HG03066 (cell line): Measurements from ENCODE around the gene XPC.

ENCODE experiments used
- ATAC-seq: cut with Tn5 transposase; IDR thresholded peaks from one replicate; pipeline ENCODE4 v1.9.1; 2021; ENCODE audit warnings: low read depth; ENCODE audit not compliant: unreplicated experiment

The XPC gene

GRCh38 chr3:14137004-14137403, 41.4 kb downstream of the XPC start:
- ATAC-seq = no peak

- no peak for ATAC-seq
These were observed 42.8 kb downstream of the XPC start for GRCh38 chr3:14135581-14135980.

- ATAC-seq = no peak
These were observed 44.1 kb downstream of the XPC start for GRCh38 chr3:14134291-14134690.

- ATAC-seq = no peak
These were observed 44.5 kb downstream of the XPC start for GRCh38 chr3:14133876-14134275.

GRCh38 chr3:14133188-14133800, 45.1 kb downstream of the XPC start:
- ATAC-seq = no peak

GRCh38 chr3:14132689-14133088, 45.7 kb downstream of the XPC start:
- ATAC-seq = no peak

- ATAC-seq = no peak
These were observed 46.3 kb downstream of the XPC start for GRCh38 chr3:14132120-14132519.

GRCh38 chr3:14131134-14131533, 47.3 kb downstream of the XPC start:
- no peak for ATAC-seq

- no peak for ATAC-seq
These were observed 47.7 kb downstream of the XPC start for GRCh38 chr3:14130707-14131106.

- no peak for ATAC-seq
These were observed 48.2 kb downstream of the XPC start for GRCh38 chr3:14130230-14130629.

GRCh38 chr3:14129296-14129695, 49.1 kb downstream of the XPC start:
- ATAC-seq = no peak

- no peak for ATAC-seq
These were observed 49.7 kb downstream of the XPC start for GRCh38 chr3:14128724-14129123.

GRCh38 chr3:14127516-14128161, 50.8 kb downstream of the XPC start:
- no peak for ATAC-seq

- ATAC-seq = no peak
These were observed 51.4 kb downstream of the XPC start for GRCh38 chr3:14126887-14127505.

GRCh38 chr3:14126017-14126886, 52.1 kb downstream of the XPC start:
- no peak for ATAC-seq

- ATAC-seq = peak; percentile 20
These were observed 53.0 kb downstream of the XPC start for GRCh38 chr3:14125193-14126016.

- ATAC-seq = peak; percentile 88
These were observed 53.7 kb downstream of the XPC start, which contains the start of the genes CHCHD4 and TMEM43 for GRCh38 chr3:14124615-14125192. Gene CHCHD4 (minus strand): TSS chr3:14124870. CDS start chr3:14124676, 194 bp downstream. Gene TMEM43 (plus strand): TSS chr3:14125052. CDS start chr3:14125194, 142 bp downstream.

GRCh38 chr3:14124223-14124614, 54.2 kb downstream of the XPC start:
- peak; percentile 43 for ATAC-seq

GRCh38 chr3:14123308-14124222, 54.8 kb downstream of the XPC start:
- no peak for ATAC-seq
